Loucy (cell line): ENCODE measurements around the gene CDCP1.
"Not testable (repeated sequence)": the region's sequence is repeated elsewhere in the genome, so short reads cannot be mapped to it uniquely, and the experiment has no call there.

Experiments used
- H2AFZ ChIP-seq: fragments of 200-600 bp; sonication (generic); 2 replicates; pipeline ENCODE4 v1.6.0; 2016; ENCODE audit warnings: antibody characterized with exemption, mild to moderate bottlenecking, low read length, moderate library complexity
- H3F3A ChIP-seq: fragments of 200-600 bp; 2 replicates; pipeline ENCODE4 v1.6.0; 2016; ENCODE audit warnings: antibody characterized with exemption, low read depth, mild to moderate bottlenecking
- H3K27me3 ChIP-seq: fragments of 200-600 bp; sonication (generic); 2 replicates; pipeline ENCODE4 v1.6.1; 2014; ENCODE audit warnings: low read length, mild to moderate bottlenecking; ENCODE audit not compliant: insufficient read depth, poor library complexity, severe bottlenecking
- H3K36me3 ChIP-seq: fragments of 200-600 bp; sonication (generic); 2 replicates; pipeline ENCODE4 v1.6.1; 2016; ENCODE audit warnings: low read length; ENCODE audit not compliant: insufficient read depth
- H3K4me1 ChIP-seq: fragments of 200-600 bp; sonication (generic); 2 replicates; pipeline ENCODE4 v1.5.1; 2014; ENCODE audit warnings: low read length, mild to moderate bottlenecking; ENCODE audit not compliant: insufficient read depth, poor library complexity, severe bottlenecking
- H3K4me2 ChIP-seq: fragments of 200-600 bp; sonication (generic); 2 replicates; pipeline ENCODE4 v1.6.0; 2014; ENCODE audit warnings: antibody characterized with exemption, low read length, low read depth, mild to moderate bottlenecking; ENCODE audit not compliant: poor library complexity, severe bottlenecking
- H3K4me3 ChIP-seq: fragments of 200-600 bp; sonication (generic); 2 replicates; pipeline ENCODE4 v1.5.1; 2014; ENCODE audit warnings: low read length, mild to moderate bottlenecking, mixed read lengths; ENCODE audit not compliant: poor library complexity, severe bottlenecking
- H3K79me2 ChIP-seq: fragments of 200-600 bp; sonication (generic); 2 replicates; pipeline ENCODE4 v1.6.1; 2014; ENCODE audit warnings: low read length; ENCODE audit not compliant: insufficient read depth
- H3K9ac ChIP-seq: fragments of 200-600 bp; sonication (generic); 2 replicates; pipeline ENCODE4 v1.6.0; 2014; ENCODE audit warnings: mild to moderate bottlenecking, low read depth, low read length, moderate library complexity; ENCODE audit not compliant: poor library complexity, severe bottlenecking
- H3K9me2 ChIP-seq: fragments of 200-600 bp; sonication (generic); replicated peaks from 2 replicates; pipeline ENCODE4 v1.6.1; 2016; ENCODE audit warnings: low read depth, low read length, mixed read lengths
- H3K9me3 ChIP-seq: fragments of 200-600 bp; sonication (generic); 2 replicates; pipeline ENCODE4 v1.6.1; 2014; ENCODE audit warnings: mild to moderate bottlenecking, antibody characterized with exemption, low read length, low read depth; ENCODE audit not compliant: insufficient read depth
- H4K20me1 ChIP-seq: fragments of 200-600 bp; sonication (generic); 2 replicates; pipeline ENCODE4 v1.6.0; 2014; ENCODE audit warnings: antibody characterized with exemption, low read length, mild to moderate bottlenecking; ENCODE audit not compliant: insufficient read depth, poor library complexity, severe bottlenecking
- EZH2phosphoT487 ChIP-seq: fragments of 200-600 bp; IDR thresholded peaks from 2 replicates; pipeline ENCODE4 v1.6.1; 2018; ENCODE audit warnings: antibody characterized with exemption, mild to moderate bottlenecking, moderate library complexity, borderline replicate concordance
- TF ChIP-seq, protein P1 (sequence below): fragments of 200-600 bp; sonication (generic); conservative IDR thresholded peaks from 2 replicates; pipeline ENCODE4 v1.5.1; 2014; ENCODE audit warnings: mild to moderate bottlenecking, antibody characterized with exemption, low read length

The CDCP1 gene

DNA sequence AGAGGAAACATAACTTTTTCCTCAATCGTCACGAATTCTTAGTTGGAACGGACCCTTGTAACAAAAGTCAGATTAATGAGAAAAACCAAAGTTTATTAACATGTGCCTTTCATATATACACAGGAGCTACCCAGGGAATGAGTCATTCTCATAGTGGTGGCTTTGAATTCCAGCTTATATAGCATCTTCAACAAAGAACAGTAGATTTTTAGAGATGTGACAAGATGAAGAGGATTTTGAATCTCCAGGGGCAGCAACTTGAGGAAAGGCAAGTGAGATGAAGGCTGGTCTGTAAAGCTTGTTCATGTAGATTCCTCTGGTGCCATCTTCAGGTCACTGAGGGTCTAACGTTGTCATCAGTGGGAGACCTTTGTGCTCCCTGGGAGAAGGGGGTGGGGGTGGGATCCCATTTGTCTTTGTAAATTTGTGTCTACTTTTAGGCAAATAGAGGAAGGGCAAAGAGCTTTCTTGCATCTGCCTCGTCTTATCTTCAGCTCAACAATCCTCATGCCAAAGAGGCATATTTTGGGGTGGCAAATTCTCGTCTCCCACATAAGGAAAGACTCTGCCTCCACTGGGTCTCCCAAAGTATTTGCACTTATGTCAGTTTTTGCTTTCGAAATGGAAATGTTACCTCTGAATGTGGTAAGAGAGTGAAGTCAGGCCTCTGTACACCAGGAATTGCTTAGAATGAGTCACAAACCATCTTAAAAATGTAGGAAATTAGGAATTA lies 90.6 kb downstream of the CDCP1 start:
- no peak overlapping the region for H3K9ac ChIP-seq
- H3K36me3 ChIP-seq: no peaks in the 10 kb centered on the region
- no peak overlapping the region for H2AFZ ChIP-seq
- no peaks in the 10 kb centered on the region for H3K27me3 ChIP-seq
- H3K9me2 ChIP-seq: no peaks in the 10 kb centered on the region
- no peak overlapping the region for H3K4me3 ChIP-seq
- H3K9me3 ChIP-seq: no peaks in the 10 kb centered on the region
- no peak overlapping the region for H3K4me2 ChIP-seq
- no peaks in the 10 kb centered on the region for H3F3A ChIP-seq
- H3K4me1 ChIP-seq: no peaks in the 10 kb centered on the region
- H3K79me2 ChIP-seq: no peaks in the 10 kb centered on the region
- H4K20me1 ChIP-seq: no peaks in the 10 kb centered on the region
- no peak for TF ChIP-seq EZH2phosphoT487
- TF ChIP-seq, protein P1, sequence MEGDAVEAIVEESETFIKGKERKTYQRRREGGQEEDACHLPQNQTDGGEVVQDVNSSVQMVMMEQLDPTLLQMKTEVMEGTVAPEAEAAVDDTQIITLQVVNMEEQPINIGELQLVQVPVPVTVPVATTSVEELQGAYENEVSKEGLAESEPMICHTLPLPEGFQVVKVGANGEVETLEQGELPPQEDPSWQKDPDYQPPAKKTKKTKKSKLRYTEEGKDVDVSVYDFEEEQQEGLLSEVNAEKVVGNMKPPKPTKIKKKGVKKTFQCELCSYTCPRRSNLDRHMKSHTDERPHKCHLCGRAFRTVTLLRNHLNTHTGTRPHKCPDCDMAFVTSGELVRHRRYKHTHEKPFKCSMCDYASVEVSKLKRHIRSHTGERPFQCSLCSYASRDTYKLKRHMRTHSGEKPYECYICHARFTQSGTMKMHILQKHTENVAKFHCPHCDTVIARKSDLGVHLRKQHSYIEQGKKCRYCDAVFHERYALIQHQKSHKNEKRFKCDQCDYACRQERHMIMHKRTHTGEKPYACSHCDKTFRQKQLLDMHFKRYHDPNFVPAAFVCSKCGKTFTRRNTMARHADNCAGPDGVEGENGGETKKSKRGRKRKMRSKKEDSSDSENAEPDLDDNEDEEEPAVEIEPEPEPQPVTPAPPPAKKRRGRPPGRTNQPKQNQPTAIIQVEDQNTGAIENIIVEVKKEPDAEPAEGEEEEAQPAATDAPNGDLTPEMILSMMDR: peak; percentile 68

DNA sequence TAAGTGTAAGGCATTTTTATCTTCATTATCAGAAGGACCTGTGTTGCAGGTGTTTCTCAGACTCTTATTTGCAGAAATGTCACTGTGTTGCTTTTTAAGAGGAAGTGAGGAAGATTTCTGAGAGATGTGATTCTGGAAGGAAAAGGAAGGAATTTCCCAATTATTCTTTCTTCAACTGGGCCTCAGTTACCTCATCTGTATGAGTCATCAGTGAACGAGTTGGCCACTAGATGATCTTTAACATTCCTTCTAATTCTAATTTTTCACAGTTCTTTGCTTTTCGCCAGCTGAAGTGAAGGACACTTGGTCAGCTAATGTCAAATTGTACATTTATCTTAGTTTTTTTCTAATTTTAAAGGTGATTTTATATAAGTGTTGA lies 91.2 kb downstream of the CDCP1 start:
- Histone ChIP-seq H4K20me1 (no peaks in the 10 kb centered on the region), H3K79me2 (no peaks in the 10 kb centered on the region), H3K4me2 (no peak overlapping the region), H3K4me3 (no peak overlapping the region), H3K9me3 (no peaks in the 10 kb centered on the region), H3K27me3 (no peaks in the 10 kb centered on the region), H3K4me1 (no peaks in the 10 kb centered on the region), H2AFZ (no peak overlapping the region), H3F3A (no peaks in the 10 kb centered on the region), H3K36me3 (no peaks in the 10 kb centered on the region), H3K9ac (no peak overlapping the region), H3K9me2 (no peaks in the 10 kb centered on the region)
- TF ChIP-seq, protein P1: no peak
- TF ChIP-seq EZH2phosphoT487: no peak

DNA sequence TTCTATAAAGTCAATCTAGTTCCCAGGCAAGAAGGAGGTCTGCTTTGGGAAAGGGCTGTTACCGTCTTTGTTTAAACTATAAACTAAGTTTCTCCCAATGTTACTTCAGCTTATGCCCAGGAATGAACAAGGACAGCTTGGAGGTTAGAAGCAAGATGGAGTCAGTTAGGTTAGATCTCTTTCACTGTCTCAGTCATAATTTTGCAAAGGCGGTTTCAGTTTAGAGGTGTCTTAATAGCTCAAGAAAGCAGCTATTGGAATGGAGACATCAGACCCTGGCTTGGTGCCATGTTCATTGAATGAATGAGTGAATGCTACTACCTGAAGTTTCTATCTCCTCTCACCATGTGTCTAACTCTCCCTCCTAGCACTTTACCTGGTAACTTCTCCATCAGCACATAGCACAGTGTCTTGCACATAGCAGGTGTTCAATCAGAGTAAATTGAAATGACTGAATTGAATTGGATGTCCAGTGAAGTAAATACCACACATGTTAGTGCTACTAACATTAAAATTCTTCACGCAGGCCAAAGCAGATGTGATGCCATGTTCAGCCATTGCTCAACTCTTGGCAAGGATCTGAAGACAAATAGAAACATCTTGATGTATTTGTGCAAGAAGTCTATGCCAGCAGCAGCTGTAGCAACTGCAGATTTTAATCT lies 91.9 kb downstream of the CDCP1 start:
- H3F3A ChIP-seq: no peaks in the 10 kb centered on the region
- no peak overlapping the region for H3K4me2 ChIP-seq
- no peaks in the 10 kb centered on the region for H4K20me1 ChIP-seq
- H3K9me2 ChIP-seq: no peaks in the 10 kb centered on the region
- no peaks in the 10 kb centered on the region for H3K36me3 ChIP-seq
- H3K4me1 ChIP-seq: no peaks in the 10 kb centered on the region
- H3K79me2 ChIP-seq: no peaks in the 10 kb centered on the region
- TF ChIP-seq EZH2phosphoT487: no peak
- TF ChIP-seq, protein P1: no peak
- H3K27me3 ChIP-seq: no peaks in the 10 kb centered on the region
- no peak overlapping the region for H2AFZ ChIP-seq
- H3K4me3 ChIP-seq: no peak overlapping the region
- no peak overlapping the region for H3K9ac ChIP-seq
- no peaks in the 10 kb centered on the region for H3K9me3 ChIP-seq

DNA sequence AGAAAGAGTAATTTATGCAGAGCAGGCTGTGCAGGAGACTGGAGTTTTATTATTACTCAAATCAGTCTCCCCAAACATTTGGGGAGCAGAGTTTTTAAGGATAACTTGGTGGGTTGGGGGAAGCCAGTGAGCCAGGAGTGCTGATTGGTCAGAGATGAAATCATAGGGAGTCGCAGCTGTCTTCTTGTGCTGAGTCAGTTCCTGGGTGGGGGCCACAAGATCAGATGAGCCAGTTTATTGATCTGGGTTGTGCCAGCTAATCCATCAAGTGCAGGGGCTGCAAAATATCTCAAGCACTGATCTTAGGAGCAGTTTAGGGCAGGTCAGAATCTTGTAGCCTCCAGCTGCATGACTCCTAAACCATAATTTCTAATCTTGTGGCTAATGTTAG lies 92.4 kb downstream of the CDCP1 start:
- H3K9me3 ChIP-seq: not testable (repeated sequence)

More for the DNA sequence above, 92.4 kb downstream of the CDCP1 start:
- not testable (repeated sequence) for H3K9ac ChIP-seq, H3K9me2 ChIP-seq, H4K20me1 ChIP-seq, H3K79me2 ChIP-seq, H3K4me1 ChIP-seq, H3K4me3 ChIP-seq, H3K27me3 ChIP-seq, H2AFZ ChIP-seq, H3K4me2 ChIP-seq, H3F3A ChIP-seq, H3K36me3 ChIP-seq
